H1 (cell line): ENCODE data around the gene CCDC137.

ENCODE experiments used
- CEBPB ChIP-seq: IDR thresholded peaks from 2 replicates; pipeline ENCODE4 v1.6.1; 2012; ENCODE audit warnings: low read depth, low read length
- CTCF ChIP-seq, 3 experiments: IDR thresholded peaks; 1 replicate in 2 of 3; 2 replicates in 1 of 3; pipeline versions ENCODE4 v1.5.1 to v1.6.1; 2011; ENCODE audit warnings: low read length in 3 of 3, mild to moderate bottlenecking in 3 of 3, inconsistent platforms in 2 of 3, low read depth in 1 of 3, moderate library complexity in 1 of 3; ENCODE audit not compliant: insufficient read depth in 1 of 3; ENCODE audit errors: control extremely low read depth in 1 of 3
- EGR1 ChIP-seq: IDR thresholded peaks from 2 replicates; pipeline ENCODE4 v1.6.1; 2011; ENCODE audit warnings: low read depth, low read length, borderline replicate concordance
- POLR2A ChIP-seq, 2 experiments: IDR thresholded peaks; 1 replicate in 1 of 2; 2 replicates in 1 of 2; pipeline ENCODE4 v1.6.1; 2011; ENCODE audit warnings: low read depth in 2 of 2, low read length in 2 of 2, mild to moderate bottlenecking in 2 of 2; ENCODE audit errors: control extremely low read depth in 1 of 2
- RFX5 ChIP-seq: IDR thresholded peaks from 2 replicates; pipeline ENCODE4 v1.6.1; 2011; ENCODE audit warnings: low read depth, low read length, improper control_type of control experiment, borderline replicate concordance
- SIN3A ChIP-seq, 2 experiments: IDR thresholded peaks in 1 of 2; conservative IDR thresholded peaks in 1 of 2; 2 replicates each; pipeline ENCODE4 v1.6.1; 2011 to 2012; ENCODE audit warnings: low read length in 2 of 2, improper control_type of control experiment in 1 of 2, low read depth in 1 of 2, mild to moderate bottlenecking in 1 of 2

GRCh38 chr17:81722184-81723120 is 55.9 kb downstream of the CCDC137 start:
- TF ChIP-seq POLR2A (IDR thresholded peaks at IDR 0.05; ENCODE audit: control extremely low read depth in 1 of 2, low read depth in 2 of 2, low read length in 2 of 2), result no peak
- no peak for TF ChIP-seq EGR1
- no peak for TF ChIP-seq CEBPB
- TF ChIP-seq CTCF (IDR thresholded peaks at IDR 0.05; ENCODE audit: control extremely low read depth in 1 of 3, insufficient read depth in 1 of 3, low read depth in 1 of 3, low read length in 3 of 3), result no peak
- no peak for TF ChIP-seq RFX5
- TF ChIP-seq SIN3A (conservative IDR thresholded peaks at IDR 0.05 in 1 of 2, IDR thresholded peaks at IDR 0.05 in 1 of 2; ENCODE audit: low read depth in 1 of 2, low read length in 2 of 2), result no peak
